T follicular helper cell (primary cell): ENCODE measurements around the gene DMXL2.
"Not testable (repeated sequence)": the region's sequence is repeated elsewhere in the genome, so short reads cannot be mapped to it uniquely, and the experiment has no call there.

ENCODE experiments used
- DNase-seq: peaks from one replicate; pipeline ENCODE4 v3.0.0-alpha.2; 2020; ENCODE audit warnings: low read depth

DMXL2 gene

DNA sequence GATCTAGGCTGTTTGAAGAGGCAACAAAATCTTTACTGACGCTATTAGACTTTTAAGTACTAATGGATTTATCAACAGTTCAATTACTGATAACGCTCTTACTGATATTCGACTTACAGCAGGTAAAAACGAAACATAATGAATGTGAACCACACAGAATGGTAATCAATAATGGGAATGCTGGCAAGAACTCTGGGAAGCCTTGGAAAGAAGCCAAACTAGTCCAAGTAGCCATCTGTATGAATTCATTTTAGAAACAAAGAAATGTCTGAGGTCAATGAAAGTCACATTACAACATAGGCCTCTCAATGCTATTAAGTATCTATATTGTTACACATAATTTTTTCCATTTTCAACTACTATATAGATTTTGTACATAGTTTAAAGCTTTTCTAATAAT, 130.0 kb downstream of the DMXL2 start:
- DNase-seq, result no peak

DNA sequence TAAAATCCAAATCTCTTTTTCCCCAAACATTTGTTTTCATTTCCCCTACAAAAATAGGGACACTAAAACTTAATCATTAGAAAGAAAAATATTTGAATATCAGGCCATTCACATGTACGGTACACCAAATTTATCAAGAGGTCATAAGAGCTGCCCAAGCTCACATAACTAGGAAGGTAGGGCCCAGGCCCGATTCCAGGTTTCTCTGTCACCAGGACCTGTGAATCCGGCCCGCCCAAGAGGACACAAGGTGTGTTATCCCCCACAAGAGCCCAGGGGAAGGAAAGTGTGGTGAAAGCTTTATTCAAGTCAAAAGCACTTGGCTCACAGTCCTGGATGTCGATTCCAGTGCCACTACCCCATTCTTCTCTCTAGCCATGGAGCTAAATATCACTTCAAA, 130.6 kb downstream of the DMXL2 start:
- DNase-seq, result no peak

DNA sequence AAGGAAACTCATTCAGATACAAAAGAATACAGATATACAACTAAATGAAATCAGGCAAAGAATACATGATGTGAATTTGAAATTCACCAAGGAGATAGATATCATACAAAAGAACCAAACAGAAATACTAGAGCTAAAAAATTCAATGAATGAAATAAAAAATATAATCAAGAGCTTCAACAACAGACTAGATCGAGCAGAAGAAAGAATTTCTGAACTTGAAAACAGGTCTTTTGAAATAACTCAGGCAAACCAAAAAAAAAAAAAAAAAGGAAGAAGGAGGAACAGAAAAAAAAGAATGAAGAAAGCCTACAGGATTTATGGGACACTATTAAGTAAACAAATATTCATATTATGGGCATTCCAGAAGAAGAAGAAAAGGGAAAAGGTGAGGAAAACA, 137.8 kb downstream of the DMXL2 start:
- no peak for DNase-seq

DNA sequence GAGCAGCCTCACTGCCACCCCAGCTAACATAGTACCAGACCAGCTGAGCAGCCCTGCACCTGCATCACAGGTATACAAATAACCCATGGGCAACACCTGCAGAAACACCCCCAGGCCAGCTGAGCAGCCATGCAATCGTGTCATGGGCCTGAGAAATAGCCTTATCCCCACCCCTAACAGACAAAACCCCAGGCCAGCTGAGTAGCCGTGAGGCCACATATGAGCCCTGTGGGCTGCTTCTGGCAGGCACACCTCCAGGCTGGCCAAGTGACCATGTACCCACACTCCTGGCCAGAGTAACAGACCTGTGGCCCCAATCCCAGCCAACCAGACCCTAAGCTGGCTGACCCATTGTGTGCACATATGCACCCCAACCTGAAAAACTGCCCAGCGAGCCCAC, 138.6 kb downstream of the DMXL2 start:
- no peak for DNase-seq

DNA sequence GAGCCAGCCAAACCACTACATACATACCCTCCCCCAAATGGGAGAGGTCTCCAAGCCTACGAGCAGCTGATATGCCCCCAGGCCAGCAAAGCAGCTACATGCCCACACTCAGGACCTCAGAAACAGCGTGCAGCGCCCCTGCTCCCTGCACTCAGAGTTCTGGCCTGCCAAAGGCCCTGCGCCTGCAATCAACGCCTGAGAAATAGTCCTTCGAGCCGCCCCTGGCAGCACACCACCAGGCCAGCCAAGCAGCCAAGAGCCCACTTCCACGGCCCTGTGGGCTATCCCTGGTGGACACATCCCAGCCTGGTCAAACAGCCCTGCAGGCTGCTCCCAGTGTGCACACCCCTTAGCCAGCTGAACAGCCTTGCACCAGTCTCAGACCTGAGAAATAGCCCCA, 139.1 kb downstream of the DMXL2 start:
- DNase-seq, result no peak

DNA sequence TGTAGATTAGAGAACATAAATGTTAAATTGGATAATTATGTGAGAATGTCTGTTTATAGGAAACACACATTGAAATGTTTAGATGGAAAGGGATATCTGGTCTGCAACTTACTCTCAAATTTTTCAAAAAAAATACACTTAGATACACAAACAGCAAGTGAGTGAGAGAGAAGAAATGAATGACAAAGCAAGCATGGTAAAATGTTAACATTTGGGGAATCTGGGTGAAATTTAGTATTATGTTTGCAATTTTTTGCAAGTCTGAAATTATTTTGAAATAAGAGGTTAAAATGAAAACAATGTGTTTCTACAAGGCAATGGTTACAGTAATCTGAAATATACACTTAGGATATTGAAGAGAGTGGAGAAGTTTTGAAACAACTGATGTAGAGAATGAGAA, 146.8 kb downstream of the DMXL2 start:
- DNase-seq, result no peak

DNA sequence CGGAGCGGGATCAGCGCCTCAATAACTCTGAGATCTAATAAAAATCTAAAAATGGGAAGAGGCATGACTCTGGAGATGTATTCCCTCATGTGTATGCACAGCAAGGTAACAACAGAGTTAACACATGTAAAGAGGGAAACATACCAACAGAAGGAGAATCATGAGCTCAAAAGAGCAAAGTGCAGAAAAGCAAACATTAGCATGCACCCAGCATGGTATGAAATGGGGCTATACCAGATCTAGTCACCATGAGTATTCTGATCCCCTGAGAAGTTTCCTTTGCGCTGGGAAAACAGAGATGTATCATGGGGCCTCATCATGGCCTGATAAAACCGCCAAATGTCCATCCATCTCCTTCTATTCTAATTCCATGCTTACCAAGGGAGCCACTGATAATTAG, 152.1 kb downstream of the DMXL2 start:
- DNase-seq, result no peak

DNA sequence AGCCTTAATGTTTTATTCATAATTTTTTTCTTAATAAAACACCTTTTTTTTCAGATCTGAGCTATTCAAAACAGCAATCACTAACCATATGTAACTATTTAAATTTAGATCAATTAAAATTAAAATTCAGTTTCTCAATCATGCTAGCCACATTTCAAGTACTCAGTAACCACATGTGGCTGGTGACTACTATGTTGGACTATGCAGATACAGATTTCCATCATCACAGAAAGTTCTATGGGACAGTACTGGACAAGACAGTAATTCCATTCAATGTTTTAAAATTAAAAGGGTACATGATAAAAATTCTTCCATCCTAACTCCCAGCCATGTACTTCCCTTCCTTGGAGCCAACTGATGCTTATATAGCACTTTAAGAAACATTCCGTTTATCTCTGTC, 161.8 kb downstream of the DMXL2 start:
- DNase-seq, result no peak

DNA sequence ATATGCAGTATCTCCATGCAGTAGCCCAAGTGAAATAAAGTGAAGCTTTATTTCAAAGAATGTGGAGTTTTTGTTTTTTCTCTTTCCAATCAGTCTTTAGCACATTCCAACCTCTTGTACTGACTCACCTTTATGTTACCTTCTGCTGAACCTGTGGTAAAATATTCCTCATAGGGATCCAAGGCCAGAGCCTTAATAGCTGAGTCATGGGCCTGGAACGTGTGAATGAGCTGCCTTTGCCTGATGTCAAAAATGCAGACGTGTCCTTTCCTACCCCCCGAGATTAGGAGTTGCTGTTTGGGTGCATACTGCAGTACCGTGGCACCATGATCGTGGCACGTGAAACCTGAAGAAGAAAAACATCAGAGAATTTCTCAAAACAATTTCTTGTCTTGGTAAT, 172.6 kb downstream of the DMXL2 start:
- no peak for DNase-seq

DNA sequence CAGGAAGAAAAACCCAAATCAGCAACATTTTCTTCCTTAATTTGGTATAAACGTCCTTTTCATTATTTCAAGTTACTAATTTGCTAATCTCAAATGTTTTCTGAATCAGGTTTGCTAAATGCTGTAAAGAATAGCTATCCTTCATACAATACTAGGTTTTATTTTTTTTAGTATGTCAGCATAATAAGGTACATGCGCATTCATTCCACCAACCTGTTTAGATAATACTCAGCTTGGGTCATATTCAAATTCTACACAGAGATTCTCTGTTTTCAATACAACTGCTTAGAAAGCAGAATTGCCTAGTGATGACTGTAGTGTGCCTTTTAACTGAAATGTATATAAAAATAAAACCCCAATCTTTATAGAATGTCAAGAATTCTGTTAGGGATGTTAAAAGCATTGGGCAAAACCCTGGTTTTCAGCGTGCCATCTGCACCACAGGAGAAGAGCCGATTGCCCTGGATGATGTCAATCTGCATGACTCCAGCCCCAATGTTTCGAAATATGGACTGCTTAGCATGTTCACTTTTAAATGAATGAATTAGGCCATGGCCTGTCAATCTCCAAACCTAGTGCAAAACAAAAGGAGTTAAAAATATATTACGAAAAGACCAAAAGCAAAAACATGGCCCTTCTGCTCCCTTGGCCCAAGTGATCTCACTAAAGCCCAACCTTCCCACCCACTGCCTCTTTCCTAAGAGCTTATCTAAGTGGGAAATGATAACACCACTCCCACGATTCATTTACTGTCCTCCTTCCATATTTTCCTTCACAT, 173.8 kb downstream of the DMXL2 start:
- no peak for DNase-seq

DNA sequence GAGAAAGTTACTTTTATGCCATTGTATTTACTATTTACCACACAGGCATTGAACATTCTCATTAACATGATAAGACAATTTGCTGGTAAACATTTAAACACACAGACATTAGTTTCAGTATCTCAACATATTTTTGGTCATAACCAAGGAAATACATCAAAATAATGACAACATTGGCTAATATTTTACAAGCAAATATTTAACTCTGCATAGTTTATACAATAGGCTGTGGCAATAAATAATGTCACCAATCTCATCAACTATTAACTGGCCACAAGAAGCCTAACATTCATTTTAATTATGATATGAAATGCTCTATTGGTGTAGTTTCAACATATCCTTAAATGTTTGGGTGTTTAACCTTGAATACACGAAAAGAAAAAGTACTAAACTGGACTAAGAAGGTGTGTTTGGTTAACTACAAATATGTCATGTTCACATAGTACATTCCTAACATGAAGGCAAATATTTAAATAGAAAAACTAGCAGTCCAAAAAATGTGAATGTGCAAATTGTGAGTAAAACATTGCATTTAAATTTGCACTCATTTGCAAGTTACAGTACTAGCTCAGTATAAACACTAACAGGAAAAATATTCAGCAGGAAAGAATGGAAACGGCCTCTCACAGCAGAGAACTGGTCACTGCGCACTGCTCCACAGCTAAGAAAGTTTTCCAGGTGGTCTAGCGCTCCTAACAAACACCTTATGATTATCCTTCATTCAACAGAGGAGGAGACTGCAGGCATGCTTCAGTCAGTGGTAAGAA, 174.5 kb downstream of the DMXL2 start:
- no peak for DNase-seq

DNA sequence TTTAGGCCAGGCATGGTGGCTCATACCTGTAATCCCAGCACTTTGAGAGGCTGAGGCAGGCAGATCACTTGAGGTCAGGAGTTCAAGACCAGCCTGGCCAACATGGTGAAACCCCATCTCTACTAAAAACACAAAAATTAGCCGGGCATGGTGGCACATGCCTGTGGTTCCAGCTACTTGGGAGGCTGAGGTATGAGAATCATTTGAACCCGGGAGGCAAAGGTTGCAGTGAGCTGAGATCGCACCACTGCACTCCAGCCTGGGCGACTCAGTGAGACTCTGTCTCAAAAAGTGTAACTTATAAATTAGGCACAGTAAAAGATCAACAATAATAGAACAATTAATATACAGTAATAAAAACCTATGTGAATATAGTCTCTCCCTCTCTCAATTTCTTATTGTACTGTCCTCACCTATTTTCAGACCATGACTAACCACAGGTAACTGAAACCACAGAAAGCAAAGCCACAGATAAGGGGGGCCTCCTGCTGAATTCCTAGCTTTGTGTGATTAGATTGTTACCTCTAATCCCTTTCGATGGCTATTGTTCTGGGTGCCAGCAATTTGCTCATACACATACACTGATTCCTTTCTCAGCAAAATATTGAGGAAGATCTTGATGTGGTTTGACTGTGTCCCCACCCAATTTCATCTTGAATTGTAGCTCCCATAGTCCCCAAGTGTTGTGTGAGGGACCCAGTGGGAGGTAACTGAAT, 176.4 kb downstream of the DMXL2 start:
- not testable (repeated sequence) for DNase-seq

DNA sequence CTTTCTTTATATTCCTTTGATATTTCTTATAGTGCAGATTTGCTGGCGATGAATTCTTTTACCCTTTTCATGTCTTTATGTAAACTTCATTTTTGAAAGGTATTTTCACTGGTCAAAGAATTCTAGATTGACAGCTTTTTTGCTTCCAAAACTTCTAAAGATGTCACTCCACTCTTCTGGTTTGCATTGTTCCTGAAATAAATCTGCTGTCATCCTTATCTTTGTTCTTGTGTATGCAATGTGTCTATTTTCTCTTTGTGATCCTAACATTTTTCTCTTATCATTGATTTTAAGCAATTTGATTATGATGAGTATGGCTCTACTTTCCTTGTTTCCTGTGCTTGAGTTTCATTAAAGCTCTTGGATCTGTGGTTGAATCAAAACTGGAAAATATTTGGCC, 177.8 kb downstream of the DMXL2 start:
- DNase-seq, result no peak

DNA sequence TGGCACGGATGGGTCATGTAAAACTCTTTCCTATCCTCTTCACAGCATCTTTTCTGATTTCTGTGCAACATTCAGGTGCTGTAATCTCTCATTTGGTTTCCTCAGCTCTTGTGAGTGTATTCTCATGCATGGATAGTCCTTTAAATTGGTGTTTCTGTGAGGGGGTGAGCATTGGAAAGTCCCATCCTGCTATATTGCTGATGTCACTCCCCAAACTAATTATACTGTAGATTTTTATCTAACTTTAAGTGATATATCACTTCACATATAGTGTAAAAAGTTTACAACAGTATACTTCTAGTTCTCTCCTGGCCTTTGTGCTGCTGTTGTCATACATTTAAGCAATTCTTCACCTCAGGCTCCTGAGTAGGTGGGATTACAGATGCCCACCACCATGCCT, 178.5 kb downstream of the DMXL2 start:
- DNase-seq, result no peak

DNA sequence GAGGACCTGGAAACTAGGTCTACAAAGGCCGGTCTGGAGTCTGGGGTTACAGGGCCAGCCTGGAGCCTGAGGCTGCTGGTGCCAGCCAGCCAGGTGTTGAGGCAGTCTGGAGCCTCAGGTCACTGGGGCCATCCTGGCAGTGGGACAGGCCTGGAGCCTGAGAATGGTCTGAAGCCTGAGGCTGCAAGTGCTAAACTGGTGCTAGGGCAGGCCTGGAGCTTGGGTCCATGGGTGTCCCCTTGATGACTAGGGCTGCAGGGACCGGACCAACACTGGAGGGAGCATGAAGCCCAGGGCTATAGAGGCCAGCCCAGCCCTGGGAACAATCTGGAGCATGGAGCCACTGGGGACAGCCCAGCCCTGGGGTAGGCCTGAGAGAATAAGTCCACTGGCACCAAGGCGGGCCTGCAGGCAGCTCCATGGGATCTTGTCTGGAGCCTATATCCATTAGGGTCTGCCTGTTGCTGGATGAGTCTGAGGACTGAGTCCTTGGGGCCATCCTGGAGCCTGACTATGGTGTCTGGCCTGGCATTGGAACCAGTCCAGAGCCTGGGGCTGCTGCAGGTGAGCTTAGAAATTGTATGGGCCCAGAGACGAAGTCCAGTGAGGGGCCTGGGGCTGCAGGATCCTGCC, 179.2 kb downstream of the DMXL2 start:
- DNase-seq, result no peak

DNA sequence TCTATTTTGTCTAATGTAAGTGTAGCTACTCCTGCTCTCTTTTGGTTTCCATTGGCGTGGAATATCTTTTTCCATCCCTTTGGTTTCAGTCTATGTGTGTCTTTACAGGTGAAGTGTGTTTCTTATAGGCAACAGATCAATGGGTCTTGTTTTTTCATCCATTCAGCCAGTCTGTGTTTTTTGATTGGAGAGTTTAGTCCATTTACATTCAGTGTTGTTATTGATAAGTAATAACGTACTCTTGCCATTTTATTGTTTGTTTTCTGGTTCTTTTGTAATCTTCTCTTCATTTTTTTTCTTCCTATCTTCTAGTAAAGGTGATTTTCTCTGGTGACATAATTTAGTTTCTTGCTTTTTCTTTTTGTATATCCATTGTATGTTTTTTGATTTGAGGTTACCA, 184.0 kb downstream of the DMXL2 start:
- DNase-seq, result no peak

DNA sequence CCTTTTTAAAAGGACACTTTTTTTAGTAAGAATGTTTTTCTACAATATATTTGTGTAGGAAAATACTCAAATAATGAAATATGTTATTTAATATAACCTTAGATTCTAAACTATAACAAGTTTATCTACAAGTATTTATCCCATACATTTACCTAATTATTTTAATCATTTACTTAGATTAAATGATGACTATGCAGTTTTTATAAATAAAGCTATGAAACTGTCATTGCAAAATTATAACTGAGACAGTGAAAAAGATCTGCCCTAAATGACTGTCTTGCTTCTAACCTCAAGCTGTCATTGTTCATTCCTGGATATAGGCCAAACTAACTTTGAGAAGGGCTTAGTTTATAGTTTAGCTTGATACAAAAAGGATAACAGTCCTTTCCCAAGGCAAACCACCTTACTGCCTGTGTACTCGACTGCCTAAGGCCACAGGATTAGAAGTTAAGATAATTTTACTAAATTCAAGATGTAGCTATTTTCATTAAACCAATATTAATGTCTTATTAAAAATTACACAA, 197.0 kb downstream of the DMXL2 start:
- DNase-seq, result no peak

DNA sequence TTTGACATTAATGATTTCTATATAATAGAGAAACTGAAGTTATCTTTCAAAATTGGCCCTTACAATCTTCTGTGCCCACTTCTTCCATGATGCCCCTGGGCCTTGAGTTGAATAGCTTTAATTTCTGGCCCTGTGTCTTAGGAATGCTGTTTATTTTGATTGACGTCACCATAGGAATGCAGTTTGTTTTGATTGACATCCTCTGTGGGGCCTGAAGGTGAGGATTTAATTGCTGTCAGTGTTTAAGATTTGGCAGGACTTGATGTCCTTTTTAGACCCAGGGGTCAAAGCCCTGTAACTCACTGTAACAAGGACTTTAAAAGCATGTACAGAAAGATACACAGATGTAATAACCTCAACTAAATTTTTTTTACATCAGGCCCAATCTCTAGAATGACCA, 197.8 kb downstream of the DMXL2 start:
- no peak for DNase-seq

DNA sequence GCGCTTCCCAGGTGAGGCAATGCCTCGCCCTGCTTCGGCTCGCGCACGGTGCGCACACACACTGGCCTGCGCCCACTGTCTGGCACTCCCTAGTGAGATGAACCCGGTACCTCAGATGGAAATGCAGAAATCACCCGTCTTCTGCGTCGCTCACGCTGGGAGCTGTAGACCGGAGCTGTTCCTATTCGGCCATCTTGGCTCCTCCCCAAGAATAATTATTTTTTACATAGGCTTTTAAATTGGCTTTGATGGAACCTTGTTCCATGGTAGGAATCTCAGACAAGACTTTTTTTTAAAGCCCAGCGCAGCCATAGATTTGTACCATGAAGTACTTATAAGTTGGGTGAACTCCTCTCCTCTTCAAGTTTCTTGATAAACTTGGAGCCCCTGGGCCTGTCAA, 199.5 kb downstream of the DMXL2 start:
- DNase-seq, result not testable (repeated sequence)

DNA sequence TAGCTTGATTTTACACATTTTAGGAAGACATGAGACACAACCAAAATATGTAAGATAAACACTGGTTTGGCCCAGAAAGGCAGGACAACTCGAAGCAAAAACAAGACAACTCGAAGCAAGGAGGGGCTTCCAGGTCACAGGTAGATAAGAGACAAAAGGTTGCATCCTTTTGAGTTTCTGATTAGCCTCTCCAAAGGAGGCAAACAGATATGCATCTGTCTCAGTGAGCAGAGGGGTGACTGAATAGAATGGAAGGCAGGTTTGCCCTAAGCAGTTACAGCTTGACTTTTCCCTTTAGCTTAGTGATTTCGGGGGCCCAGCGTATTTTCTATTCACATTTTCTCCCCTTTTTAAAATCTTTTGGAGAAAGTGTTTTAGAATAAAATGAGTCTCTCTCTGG, 206.4 kb downstream of the DMXL2 start:
- DNase-seq, result no peak

DNA sequence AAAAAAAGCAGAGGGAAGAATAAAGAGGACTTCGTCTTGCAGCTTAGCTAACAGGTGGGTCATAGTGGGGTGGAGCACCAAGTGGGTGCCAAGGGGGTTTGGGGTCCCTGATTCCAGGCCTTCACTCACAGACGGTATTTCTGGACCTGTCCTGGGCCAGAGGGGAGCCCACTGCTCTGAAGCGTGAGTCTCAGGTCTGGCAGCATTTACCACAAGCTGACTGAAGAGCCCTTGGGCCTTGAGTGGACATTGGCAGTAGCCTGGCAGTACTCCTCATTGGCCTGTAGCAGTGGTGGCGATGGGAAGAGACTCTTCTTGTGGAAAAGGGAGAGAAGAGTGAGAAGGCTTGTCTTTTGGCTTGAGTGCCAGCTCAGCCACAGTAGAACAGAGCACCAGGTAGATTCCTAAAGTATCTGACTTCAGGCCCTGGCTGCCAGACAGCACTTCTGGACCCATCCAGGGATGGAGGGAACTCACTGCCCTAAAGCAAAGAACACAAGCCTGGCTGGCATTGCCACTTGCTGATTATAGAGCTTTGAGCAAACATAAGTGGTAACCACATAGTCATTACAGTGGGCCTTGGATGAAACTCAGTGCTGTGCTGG, 208.2 kb downstream of the DMXL2 start:
- no peak for DNase-seq
